ENCODE results near the gene TTC33.
A peak's percentile ranks its signal among the peaks of the same experiment; 100 is the strongest.

Gene TTC33

DNA sequence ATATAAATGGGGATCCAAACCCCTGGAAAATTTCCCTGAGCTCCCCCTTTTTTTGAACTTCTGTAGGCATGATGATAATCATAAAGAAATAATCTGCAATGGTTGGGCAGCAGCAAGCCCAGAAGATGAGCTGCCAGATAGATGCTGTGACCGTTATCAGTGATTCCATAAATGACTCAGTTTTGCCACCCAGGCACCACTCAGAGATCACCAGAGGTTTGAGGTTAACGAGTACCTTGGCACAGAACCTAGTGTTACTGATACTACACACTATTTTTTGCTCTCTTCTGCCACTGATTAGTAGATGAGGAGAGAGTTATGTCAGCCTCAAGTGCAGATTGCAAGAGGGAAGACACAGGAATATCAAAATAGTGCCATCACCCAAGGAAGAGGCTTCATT, 275.4 kb downstream of the TTC33 start:
- DNase-seq (ENCODE audit: low spot score), result no peak

- no peak for DNase-seq (ENCODE audit: low spot score)
Observed at GRCh38 chr5:40479939-40480338, 275.8 kb downstream of the TTC33 start.

DNA sequence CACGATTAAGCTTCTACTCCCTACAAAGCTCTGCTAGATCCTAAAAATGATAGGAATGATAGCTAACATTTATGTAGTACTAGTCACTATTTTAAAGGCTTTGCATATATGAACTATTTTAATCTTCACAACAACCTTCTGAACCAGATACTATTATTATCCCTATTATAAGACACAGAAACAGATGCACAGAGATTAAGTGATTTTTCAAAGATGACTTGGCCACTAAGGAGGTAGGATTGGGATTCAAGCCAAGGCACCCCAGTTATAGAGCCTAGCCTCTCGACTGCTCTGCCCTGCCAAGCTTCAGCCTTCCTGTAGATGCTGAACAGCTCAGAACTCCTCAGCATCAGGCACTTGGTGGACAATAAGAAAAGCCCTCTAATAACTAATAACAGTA, 277.0 kb downstream of the TTC33 start:
- peak; percentile 20 for DNase-seq (ENCODE audit: low spot score)

DNA sequence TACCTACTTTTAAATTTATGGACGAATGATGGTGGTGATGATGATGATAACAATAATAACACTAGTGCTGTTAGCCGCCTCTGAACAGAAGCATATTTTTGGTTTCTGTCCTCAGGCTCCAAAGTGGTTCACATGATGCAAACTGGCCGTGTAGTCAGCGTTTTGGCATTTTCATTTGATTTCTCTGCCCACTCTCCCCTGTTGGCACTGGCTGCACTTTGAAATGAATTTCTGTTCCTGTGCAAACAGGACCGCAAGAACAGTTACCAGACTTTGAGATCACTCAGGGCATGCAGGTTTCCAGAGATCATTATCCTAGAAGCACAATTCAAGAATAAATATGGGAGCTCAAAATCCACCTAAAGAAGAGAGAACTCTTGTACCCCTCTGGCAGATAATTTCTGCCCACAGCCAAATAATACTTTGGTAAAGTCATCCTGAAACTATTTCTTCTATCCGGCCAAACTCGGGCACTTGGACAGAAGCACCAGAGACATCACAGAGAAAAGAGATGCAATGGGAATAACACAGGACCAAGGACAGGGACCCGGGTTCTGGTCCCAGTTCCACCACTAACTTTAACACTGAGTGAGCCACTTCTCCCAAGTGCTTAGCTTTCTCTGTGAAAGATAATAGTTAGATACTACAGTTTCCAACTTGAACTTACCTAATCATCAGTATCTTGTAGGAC, 277.8 kb downstream of the TTC33 start:
- DNase-seq (ENCODE audit: low spot score), result no peak

GRCh38 chr5:40475561-40475960, 280.2 kb downstream of the TTC33 start:
- DNase-seq (ENCODE audit: low spot score), result no peak

DNA sequence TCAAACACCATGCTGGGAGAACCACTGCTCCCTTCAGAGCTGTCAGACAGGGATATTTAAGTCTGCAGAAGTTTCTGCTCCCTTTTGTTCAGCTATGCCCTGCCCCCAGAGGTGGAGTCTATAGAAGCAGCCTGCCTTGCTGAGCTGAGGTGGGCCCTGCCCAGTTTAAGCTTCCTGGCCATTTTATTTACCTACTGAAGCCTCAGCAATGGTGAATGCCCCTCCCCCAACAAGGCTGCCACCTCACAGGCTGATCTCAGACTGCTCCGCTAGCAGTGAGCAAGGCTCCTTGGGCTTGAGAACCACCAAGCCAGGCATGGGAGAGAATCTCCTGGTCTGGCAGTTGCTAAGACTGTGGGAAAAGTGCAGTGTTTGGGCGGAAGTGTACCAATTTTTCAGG, 281.5 kb downstream of the TTC33 start:
- DNase-seq (ENCODE audit: low spot score), result no peak

- no peak for DNase-seq (ENCODE audit: low spot score)
Observed at GRCh38 chr5:40465416-40465815, 290.3 kb downstream of the TTC33 start.

DNA sequence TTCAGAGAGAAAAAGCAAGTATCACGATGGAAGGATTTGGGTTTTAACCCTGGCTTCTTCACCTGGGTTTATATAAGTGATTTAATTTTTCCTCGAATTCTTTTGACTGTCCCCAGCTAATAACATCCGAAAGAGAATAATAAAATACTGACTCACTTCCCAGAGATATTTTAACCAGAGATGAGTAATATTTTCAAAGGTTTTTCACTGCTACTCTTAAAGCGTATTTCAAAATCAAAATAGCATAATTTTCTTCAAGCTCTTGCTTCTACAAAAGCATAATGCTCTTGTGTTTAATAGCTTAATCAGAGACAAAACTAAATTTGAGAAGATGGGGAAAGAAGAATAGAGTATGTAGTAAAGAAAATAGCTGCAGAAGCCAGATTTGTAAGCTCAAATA, 291.2 kb downstream of the TTC33 start:
- no peak for DNase-seq (ENCODE audit: low spot score)
